IPS-18c (cell line): ENCODE data around the gene ZBED2.
"Not testable (repeated sequence)": the region's sequence is repeated elsewhere in the genome, so short reads cannot be mapped to it uniquely, and the experiment has no call there.

Experiments
- H3K4me3 ChIP-seq: 2 replicates; pipeline ENCODE4 v1.7.0; 2013; ENCODE audit warnings: low read depth, mild to moderate bottlenecking, low read length, moderate library complexity; ENCODE audit not compliant: insufficient read depth
- H3K9me3 ChIP-seq: one replicate; pipeline ENCODE4 v1.6.1; 2013; ENCODE audit warnings: mild to moderate bottlenecking, low read length, moderate library complexity; ENCODE audit not compliant: control insufficient read depth, insufficient read depth

The ZBED2 gene

GRCh38 chr3:111595232-111595631, at the start of gene ZBED2:
ZBED2 (minus strand) TSS chr3:111595346; CDS start chr3:111594201, 1,145 bp downstream.
- Histone ChIP-seq H3K4me3 (no peak within 1 kb of the TSS), H3K9me3 (no peaks in the 10 kb centered on the region)

GRCh38 chr3:111639316-111639715, 44.2 kb upstream of the ZBED2 start:
- no peak overlapping the region for H3K4me3 ChIP-seq
- H3K9me3 ChIP-seq: no peaks in the 10 kb centered on the region

GRCh38 chr3:111636366-111636885, 41.3 kb upstream of the ZBED2 start:
- H3K9me3 ChIP-seq: no peaks in the 10 kb centered on the region
- no peak overlapping the region for H3K4me3 ChIP-seq

- Histone ChIP-seq H3K9me3 (no peaks in the 10 kb centered on the region), H3K4me3 (no peak overlapping the region)
These were observed 40.3 kb upstream of the ZBED2 start for GRCh38 chr3:111635403-111635802.

- H3K4me3 ChIP-seq, H3K9me3 ChIP-seq: not testable (repeated sequence)
These were observed 35.5 kb upstream of the ZBED2 start for GRCh38 chr3:111630638-111631037.

- not testable (repeated sequence) for H3K4me3 ChIP-seq, H3K9me3 ChIP-seq
These were observed 33.9 kb upstream of the ZBED2 start for GRCh38 chr3:111629018-111629417.

- H3K4me3 ChIP-seq: no peak overlapping the region
- no peaks in the 10 kb centered on the region for H3K9me3 ChIP-seq
These were observed 31.9 kb upstream of the ZBED2 start for GRCh38 chr3:111627092-111627491.

- Histone ChIP-seq H3K9me3 (no peaks in the 10 kb centered on the region), H3K4me3 (no peak overlapping the region)
These were observed 26.4 kb upstream of the ZBED2 start for GRCh38 chr3:111621535-111621934.

GRCh38 chr3:111619833-111620232, 24.7 kb upstream of the ZBED2 start:
- no peak overlapping the region for H3K4me3 ChIP-seq
- no peaks in the 10 kb centered on the region for H3K9me3 ChIP-seq

GRCh38 chr3:111618945-111619344, 23.8 kb upstream of the ZBED2 start:
- Histone ChIP-seq H3K4me3 (no peak overlapping the region), H3K9me3 (no peaks in the 10 kb centered on the region)

- H3K4me3 ChIP-seq: no peak overlapping the region
These were observed 22.9 kb upstream of the ZBED2 start for GRCh38 chr3:111617912-111618601.

GRCh38 chr3:111617406-111617805, 22.3 kb upstream of the ZBED2 start:
- Histone ChIP-seq H3K4me3 (no peak overlapping the region), H3K9me3 (no peaks in the 10 kb centered on the region)

More at GRCh38 chr3:111617912-111618601, 22.9 kb upstream of the ZBED2 start:
- H3K9me3 ChIP-seq: no peaks in the 10 kb centered on the region

GRCh38 chr3:111616417-111617105, 21.4 kb upstream of the ZBED2 start:
- Histone ChIP-seq H3K9me3 (no peaks in the 10 kb centered on the region), H3K4me3 (no peak overlapping the region)

GRCh38 chr3:111615880-111616279, 20.7 kb upstream of the ZBED2 start:
- Histone ChIP-seq H3K9me3 (no peaks in the 10 kb centered on the region), H3K4me3 (no peak overlapping the region)

- H3K9me3 ChIP-seq: no peaks in the 10 kb centered on the region
- H3K4me3 ChIP-seq: no peak overlapping the region
These were observed 18.1 kb upstream of the ZBED2 start for GRCh38 chr3:111613294-111613693.

GRCh38 chr3:111610612-111611054, 15.5 kb upstream of the ZBED2 start:
- H3K9me3 ChIP-seq: no peaks in the 10 kb centered on the region

GRCh38 chr3:111610189-111610588, 15.0 kb upstream of the ZBED2 start:
- Histone ChIP-seq H3K4me3 (no peak overlapping the region), H3K9me3 (no peaks in the 10 kb centered on the region)

More at GRCh38 chr3:111610612-111611054, 15.5 kb upstream of the ZBED2 start:
- H3K4me3 ChIP-seq: no peak overlapping the region

GRCh38 chr3:111609700-111610099, 14.6 kb upstream of the ZBED2 start:
- Histone ChIP-seq H3K4me3 (no peak overlapping the region), H3K9me3 (no peaks in the 10 kb centered on the region)
